Neutrophil (primary cell): ENCODE data around the gene OR51A2.

ENCODE experiments used
- H3K27ac ChIP-seq: fragments of 200-600 bp; sonication (generic); 2 replicates; pipeline ENCODE4 v1.5.1; 2016; ENCODE audit warnings: mild to moderate bottlenecking, moderate library complexity
- H3K27me3 ChIP-seq: fragments of 200-600 bp; sonication (generic); 2 replicates; pipeline ENCODE4 v1.6.0; 2016; ENCODE audit warnings: mild to moderate bottlenecking
- H3K36me3 ChIP-seq: fragments of 200-600 bp; sonication (generic); 2 replicates; pipeline ENCODE4 v1.5.1; 2017
- H3K4me1 ChIP-seq, 2 experiments: fragments of 200-600 bp in 1 of 2; sonication (generic) in 1 of 2; 1 replicate in 1 of 2; 2 replicates in 1 of 2; pipeline versions ENCODE4 v1.5.1 to v1.6.1; 2013 to 2016; ENCODE audit warnings: low read depth in 1 of 2, low read length in 1 of 2, mild to moderate bottlenecking in 1 of 2, moderate library complexity in 1 of 2; ENCODE audit not compliant: control insufficient read depth in 1 of 2, insufficient read depth in 1 of 2
- H3K4me3 ChIP-seq, 2 experiments: fragments of 200-600 bp in 1 of 2; sonication (generic) in 1 of 2; 1 replicate in 1 of 2; 2 replicates in 1 of 2; pipeline ENCODE4 v1.5.1; 2013 to 2016; ENCODE audit warnings: low read depth in 1 of 2, low read length in 1 of 2, mild to moderate bottlenecking in 1 of 2, moderate library complexity in 1 of 2
- H3K9me3 ChIP-seq: fragments of 200-600 bp; sonication (generic); 2 replicates; pipeline ENCODE4 v1.5.1; 2016
- CTCF ChIP-seq: fragments of 200-600 bp; sonication (generic); IDR thresholded peaks from 2 replicates; pipeline ENCODE4 v1.5.1; 2016; ENCODE audit warnings: antibody characterized with exemption

Gene OR51A2

GRCh38 chr11:4979036-4979435 is 23.5 kb upstream of the OR51A2 start:
- H3K36me3 ChIP-seq: no peaks in the 10 kb centered on the region
- TF ChIP-seq CTCF: no peak
- no peak overlapping the region for H3K4me3 ChIP-seq
- H3K4me1 ChIP-seq: no peaks in the 10 kb centered on the region
- no peaks in the 10 kb centered on the region for H3K9me3 ChIP-seq
- H3K27ac ChIP-seq: no peak overlapping the region
- H3K27me3 ChIP-seq: no peaks in the 10 kb centered on the region

GRCh38 chr11:4975436-4975835 is 19.9 kb upstream of the OR51A2 start:
- no peak overlapping the region for H3K27ac ChIP-seq
- no peak overlapping the region for H3K4me3 ChIP-seq
- no peaks in the 10 kb centered on the region for H3K36me3 ChIP-seq
- no peaks in the 10 kb centered on the region for H3K9me3 ChIP-seq
- no peaks in the 10 kb centered on the region for H3K27me3 ChIP-seq
- no peaks in the 10 kb centered on the region for H3K4me1 ChIP-seq
- TF ChIP-seq CTCF: no peak

GRCh38 chr11:4962816-4963215 is 7.3 kb upstream of the OR51A2 start:
- H3K4me1 ChIP-seq: no peaks in the 10 kb centered on the region
- no peaks in the 10 kb centered on the region for H3K9me3 ChIP-seq
- H3K4me3 ChIP-seq: no peak overlapping the region
- H3K36me3 ChIP-seq: no peaks in the 10 kb centered on the region
- no peaks in the 10 kb centered on the region for H3K27me3 ChIP-seq
- TF ChIP-seq CTCF: no peak
- H3K27ac ChIP-seq: no peak overlapping the region

- H3K4me3 ChIP-seq: no peak overlapping the region
- TF ChIP-seq CTCF: no peak
- H3K4me1 ChIP-seq: no peaks in the 10 kb centered on the region
- no peak overlapping the region for H3K27ac ChIP-seq
- H3K27me3 ChIP-seq: no peaks in the 10 kb centered on the region
- H3K36me3 ChIP-seq: no peaks in the 10 kb centered on the region
- no peaks in the 10 kb centered on the region for H3K9me3 ChIP-seq
These were observed 5.4 kb upstream of the OR51A2 start for GRCh38 chr11:4960877-4961276.

- Histone ChIP-seq H3K27ac (no peak overlapping the region), H3K4me3 (no peak overlapping the region), H3K9me3 (no peaks in the 10 kb centered on the region), H3K27me3 (no peaks in the 10 kb centered on the region), H3K36me3 (no peaks in the 10 kb centered on the region), H3K4me1 (no peaks in the 10 kb centered on the region)
- TF ChIP-seq CTCF: no peak
These were observed 1.9 kb upstream of the OR51A2 start for GRCh38 chr11:4957396-4957795.

- Histone ChIP-seq H3K4me3 (no peak within 1 kb of the TSS), H3K4me1 (no peaks in the 10 kb centered on the region), H3K27me3 (no peaks in the 10 kb centered on the region), H3K27ac (no peak within 1 kb of the TSS), H3K9me3 (no peaks in the 10 kb centered on the region), H3K36me3 (no peaks in the 10 kb centered on the region)
- no peak for TF ChIP-seq CTCF
These were observed 8.0 kb downstream of the OR51A2 start, which contains the start of gene OR51A4 for GRCh38 chr11:4947505-4947904. Gene OR51A4 (minus strand): TSS chr11:4947605. CDS start chr11:4947100, 505 bp downstream.
